ENCODE data around the gene SCYGR1. TPM values are rescaled to one million over a fixed set of nuclear protein-coding genes. Genes with fewer than 3 reads are reported as not detected.
"Not testable (repeated sequence)": the region's sequence is repeated elsewhere in the genome, so short reads cannot be mapped to it uniquely, and the experiment has no call there.

The SCYGR1 gene
- total and polyA plus RNA-seq, 4 donors = not detected

- Histone ChIP-seq H3K36me3 (ENCODE audit: control insufficient read depth in 1 of 2, insufficient read depth in 2 of 2, low read length in 1 of 2) (no peaks in the 10 kb centered on the region), H3K27ac (ENCODE audit: low read depth in 1 of 2, low read length in 2 of 2) (no peak overlapping the region), H3K4me1 (ENCODE audit: control insufficient read depth in 1 of 2, insufficient read depth in 2 of 2, low read length in 2 of 2) (no peaks in the 10 kb centered on the region), H3K9me3 (ENCODE audit: control insufficient read depth, low read length) (no peaks in the 10 kb centered on the region), H3K4me3 (ENCODE audit: low read length in 2 of 2) (no peak overlapping the region), H3K27me3 (ENCODE audit: control insufficient read depth in 1 of 2, insufficient read depth in 2 of 2, low read length in 1 of 2) (no peaks in the 10 kb centered on the region)
- ATAC-seq (ENCODE audit: low FRiP score) (no peak), DNase-seq (no peak)
- WGBS, 2 donors = 44 to 48% methylated on average over 2 of the region's 2 CpGs
- intact Hi-C loops (cut with DNase I) = no loop called here
Measured at GRCh38 chr2:227394401-227394800, 6.7 kb upstream of the SCYGR1 start.

- DNase-seq (no peak), ATAC-seq (ENCODE audit: low FRiP score) (no peak)
- Histone ChIP-seq H3K4me3 (ENCODE audit: low read length in 2 of 2) (no peak overlapping the region), H3K4me1 (ENCODE audit: control insufficient read depth in 1 of 2, insufficient read depth in 2 of 2, low read length in 2 of 2) (no peaks in the 10 kb centered on the region), H3K36me3 (ENCODE audit: control insufficient read depth in 1 of 2, insufficient read depth in 2 of 2, low read length in 1 of 2) (no peaks in the 10 kb centered on the region), H3K27me3 (ENCODE audit: control insufficient read depth in 1 of 2, insufficient read depth in 2 of 2, low read length in 1 of 2) (no peaks in the 10 kb centered on the region), H3K27ac (ENCODE audit: low read depth in 1 of 2, low read length in 2 of 2) (no peak overlapping the region), H3K9me3 (ENCODE audit: control insufficient read depth, low read length) (no peaks in the 10 kb centered on the region)
- intact Hi-C loops (cut with DNase I) = no loop called here
- 84 to 87% methylated on average over 17 of the region's 17 CpGs for WGBS, 2 donors
Measured at GRCh38 chr2:227390468-227391256, 2.9 kb upstream of the SCYGR1 start.

- H3K36me3 ChIP-seq (ENCODE audit: control insufficient read depth in 1 of 2, insufficient read depth in 2 of 2, low read length in 1 of 2) = no peaks in the 10 kb centered on the region
- H3K9me3 ChIP-seq (ENCODE audit: control insufficient read depth, low read length) = no peaks in the 10 kb centered on the region
- ATAC-seq (ENCODE audit: low FRiP score) = no peak
- no peaks in the 10 kb centered on the region for H3K4me1 ChIP-seq (ENCODE audit: control insufficient read depth in 1 of 2, insufficient read depth in 2 of 2, low read length in 2 of 2)
- H3K27me3 ChIP-seq (ENCODE audit: control insufficient read depth in 1 of 2, insufficient read depth in 2 of 2, low read length in 1 of 2) = no peaks in the 10 kb centered on the region
- 94 to 95% methylated on average over 7 of the region's 7 CpGs for WGBS, 2 donors
- no peak overlapping the region for H3K27ac ChIP-seq (ENCODE audit: low read depth in 1 of 2, low read length in 2 of 2)
- intact Hi-C loops (cut with DNase I) = no loop called here
- H3K4me3 ChIP-seq (ENCODE audit: low read length in 2 of 2) = no peak overlapping the region
- DNase-seq = no peak
Measured at GRCh38 chr2:227389661-227390060, 1.9 kb upstream of the SCYGR1 start.

- H3K4me1 ChIP-seq (ENCODE audit: control insufficient read depth in 1 of 2, insufficient read depth in 2 of 2, low read length in 2 of 2) = no peaks in the 10 kb centered on the region
- no peaks in the 10 kb centered on the region for H3K36me3 ChIP-seq (ENCODE audit: control insufficient read depth in 1 of 2, insufficient read depth in 2 of 2, low read length in 1 of 2)
- WGBS, 2 donors = 85 to 89% methylated on average over 3 of the region's 3 CpGs
- H3K27ac ChIP-seq (ENCODE audit: low read depth in 1 of 2, low read length in 2 of 2) = no peak overlapping the region
- intact Hi-C loops (cut with DNase I) = no loop called here
- no peaks in the 10 kb centered on the region for H3K27me3 ChIP-seq (ENCODE audit: control insufficient read depth in 1 of 2, insufficient read depth in 2 of 2, low read length in 1 of 2)
- H3K9me3 ChIP-seq (ENCODE audit: control insufficient read depth, low read length) = no peaks in the 10 kb centered on the region
- no peak for DNase-seq
- H3K4me3 ChIP-seq (ENCODE audit: low read length in 2 of 2) = no peak overlapping the region
- no peak for ATAC-seq (ENCODE audit: low FRiP score)
Measured at GRCh38 chr2:227389231-227389630, 1.5 kb upstream of the SCYGR1 start.

- 61 to 68% methylated on average over 7 of the region's 7 CpGs for WGBS, 2 donors
- H3K4me1 ChIP-seq (ENCODE audit: control insufficient read depth in 1 of 2, insufficient read depth in 2 of 2, low read length in 2 of 2) = no peaks in the 10 kb centered on the region
- intact Hi-C loops (cut with DNase I) = no loop called here
- H3K27me3 ChIP-seq (ENCODE audit: control insufficient read depth in 1 of 2, insufficient read depth in 2 of 2, low read length in 1 of 2) = no peaks in the 10 kb centered on the region
- H3K4me3 ChIP-seq (ENCODE audit: low read length in 2 of 2) = no peak overlapping the region
- H3K36me3 ChIP-seq (ENCODE audit: control insufficient read depth in 1 of 2, insufficient read depth in 2 of 2, low read length in 1 of 2) = no peaks in the 10 kb centered on the region
- no peak for DNase-seq
- no peak overlapping the region for H3K27ac ChIP-seq (ENCODE audit: low read depth in 1 of 2, low read length in 2 of 2)
- ATAC-seq (ENCODE audit: low FRiP score) = no peak
- H3K9me3 ChIP-seq (ENCODE audit: control insufficient read depth, low read length) = no peaks in the 10 kb centered on the region
Measured at GRCh38 chr2:227388537-227389011, 825 bp upstream of the SCYGR1 start.

GRCh38 chr2:227386630-227387029 is 1.1 kb downstream of the SCYGR1 start:
- Histone ChIP-seq H3K27me3 (ENCODE audit: control insufficient read depth in 1 of 2, insufficient read depth in 2 of 2, low read length in 1 of 2) (no peaks in the 10 kb centered on the region), H3K9me3 (ENCODE audit: control insufficient read depth, low read length) (no peaks in the 10 kb centered on the region), H3K36me3 (ENCODE audit: control insufficient read depth in 1 of 2, insufficient read depth in 2 of 2, low read length in 1 of 2) (no peaks in the 10 kb centered on the region), H3K4me3 (ENCODE audit: low read length in 2 of 2) (no peak overlapping the region), H3K4me1 (ENCODE audit: control insufficient read depth in 1 of 2, insufficient read depth in 2 of 2, low read length in 2 of 2) (no peaks in the 10 kb centered on the region), H3K27ac (ENCODE audit: low read depth in 1 of 2, low read length in 2 of 2) (no peak overlapping the region)
- no peak for ATAC-seq (ENCODE audit: low FRiP score)
- no peak for DNase-seq
- WGBS, 2 donors = 82 to 85% methylated on average over 6 of the region's 6 CpGs
- intact Hi-C loops (cut with DNase I) = no loop called here

GRCh38 chr2:227383686-227384085 is 4.1 kb downstream of the SCYGR1 start:
- no peak for DNase-seq
- ATAC-seq (ENCODE audit: low FRiP score) = no peak
- 48 to 58% methylated on average over 3 of the region's 3 CpGs for WGBS, 2 donors
- Histone ChIP-seq H3K36me3 (ENCODE audit: control insufficient read depth in 1 of 2, insufficient read depth in 2 of 2, low read length in 1 of 2) (no peaks in the 10 kb centered on the region), H3K4me3 (ENCODE audit: low read length in 2 of 2) (no peak overlapping the region), H3K27me3 (ENCODE audit: control insufficient read depth in 1 of 2, insufficient read depth in 2 of 2, low read length in 1 of 2) (no peaks in the 10 kb centered on the region), H3K9me3 (ENCODE audit: control insufficient read depth, low read length) (no peaks in the 10 kb centered on the region), H3K4me1 (ENCODE audit: control insufficient read depth in 1 of 2, insufficient read depth in 2 of 2, low read length in 2 of 2) (no peaks in the 10 kb centered on the region), H3K27ac (ENCODE audit: low read depth in 1 of 2, low read length in 2 of 2) (no peak overlapping the region)
- intact Hi-C loops (cut with DNase I) = no loop called here

- H3K9me3 ChIP-seq (ENCODE audit: control insufficient read depth, low read length); H3K4me3 ChIP-seq (ENCODE audit: low read length in 2 of 2); intact Hi-C loops (cut with DNase I); H3K4me1 ChIP-seq (ENCODE audit: control insufficient read depth in 1 of 2, insufficient read depth in 2 of 2, low read length in 2 of 2); H3K36me3 ChIP-seq (ENCODE audit: control insufficient read depth in 1 of 2, insufficient read depth in 2 of 2, low read length in 1 of 2); H3K27ac ChIP-seq (ENCODE audit: low read depth in 1 of 2, low read length in 2 of 2); ATAC-seq (ENCODE audit: low FRiP score); H3K27me3 ChIP-seq (ENCODE audit: control insufficient read depth in 1 of 2, insufficient read depth in 2 of 2, low read length in 1 of 2); DNase-seq: not testable (repeated sequence)
- WGBS, 2 donors = 77 to 82% methylated on average over 2 of the region's 2 CpGs
Measured at GRCh38 chr2:227382241-227382835, 5.4 kb downstream of the SCYGR1 start.

GRCh38 chr2:227379095-227379494 is 8.7 kb downstream of the SCYGR1 start, which contains the start of gene TM4SF20:
TM4SF20 (minus strand) TSS chr2:227379306; CDS start chr2:227379268, 38 bp downstream.
- Histone ChIP-seq H3K4me3 (ENCODE audit: low read length in 2 of 2) (no peak within 1 kb of the TSS), H3K27me3 (ENCODE audit: control insufficient read depth in 1 of 2, insufficient read depth in 2 of 2, low read length in 1 of 2) (no peaks in the 10 kb centered on the region), H3K36me3 (ENCODE audit: control insufficient read depth in 1 of 2, insufficient read depth in 2 of 2, low read length in 1 of 2) (no peaks in the 10 kb centered on the region), H3K4me1 (ENCODE audit: control insufficient read depth in 1 of 2, insufficient read depth in 2 of 2, low read length in 2 of 2) (no peaks in the 10 kb centered on the region), H3K9me3 (ENCODE audit: control insufficient read depth, low read length) (no peaks in the 10 kb centered on the region), H3K27ac (ENCODE audit: low read depth in 1 of 2, low read length in 2 of 2) (no peak within 1 kb of the TSS)
- WGBS, 2 donors = 92 to 95% methylated on average over 4 of the region's 4 CpGs
- ATAC-seq (ENCODE audit: low FRiP score) (no peak), DNase-seq (no peak)
- intact Hi-C loops (cut with DNase I) = no loop called here

Data from aorta (tissue), 5 donors.